HEK293 (cell line): Measurements from ENCODE around the gene MSRB3.

Experiments used
- TF ChIP-seq, protein P1 (sequence below): fragments of 450-650 bp; formaldehyde crosslinking; IDR thresholded peaks from 2 replicates; pipeline ENCODE4 v1.5.1; 2016; ENCODE audit warnings: missing biosample characterization, missing genetic modification characterization
- TF ChIP-seq, protein P2 (sequence below): fragments of 450-650 bp; formaldehyde crosslinking; IDR thresholded peaks from 2 replicates; pipeline ENCODE4 v1.5.1; 2017; ENCODE audit warnings: missing biosample characterization, mild to moderate bottlenecking, missing genetic modification characterization, moderate library complexity

DNA sequence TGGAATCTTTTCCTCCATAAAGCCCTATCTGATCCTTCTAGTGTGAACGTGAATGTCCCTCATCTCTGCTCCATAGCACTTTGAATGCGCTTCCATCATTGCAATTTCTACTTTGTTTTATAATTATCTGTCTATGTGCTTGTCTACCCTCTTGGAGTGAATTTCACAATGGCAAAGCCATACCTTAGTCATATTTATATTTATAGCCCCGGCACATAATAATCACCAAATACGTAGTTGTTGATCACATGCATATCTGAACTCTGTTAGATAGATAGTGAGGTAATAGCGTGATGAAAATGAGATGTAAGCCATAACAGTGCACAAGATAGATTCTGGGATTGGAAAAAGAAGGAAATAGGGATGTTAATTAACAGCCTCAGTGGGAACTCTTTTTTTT is 55.2 kb downstream of the MSRB3 start:
- TF ChIP-seq, protein P1, sequence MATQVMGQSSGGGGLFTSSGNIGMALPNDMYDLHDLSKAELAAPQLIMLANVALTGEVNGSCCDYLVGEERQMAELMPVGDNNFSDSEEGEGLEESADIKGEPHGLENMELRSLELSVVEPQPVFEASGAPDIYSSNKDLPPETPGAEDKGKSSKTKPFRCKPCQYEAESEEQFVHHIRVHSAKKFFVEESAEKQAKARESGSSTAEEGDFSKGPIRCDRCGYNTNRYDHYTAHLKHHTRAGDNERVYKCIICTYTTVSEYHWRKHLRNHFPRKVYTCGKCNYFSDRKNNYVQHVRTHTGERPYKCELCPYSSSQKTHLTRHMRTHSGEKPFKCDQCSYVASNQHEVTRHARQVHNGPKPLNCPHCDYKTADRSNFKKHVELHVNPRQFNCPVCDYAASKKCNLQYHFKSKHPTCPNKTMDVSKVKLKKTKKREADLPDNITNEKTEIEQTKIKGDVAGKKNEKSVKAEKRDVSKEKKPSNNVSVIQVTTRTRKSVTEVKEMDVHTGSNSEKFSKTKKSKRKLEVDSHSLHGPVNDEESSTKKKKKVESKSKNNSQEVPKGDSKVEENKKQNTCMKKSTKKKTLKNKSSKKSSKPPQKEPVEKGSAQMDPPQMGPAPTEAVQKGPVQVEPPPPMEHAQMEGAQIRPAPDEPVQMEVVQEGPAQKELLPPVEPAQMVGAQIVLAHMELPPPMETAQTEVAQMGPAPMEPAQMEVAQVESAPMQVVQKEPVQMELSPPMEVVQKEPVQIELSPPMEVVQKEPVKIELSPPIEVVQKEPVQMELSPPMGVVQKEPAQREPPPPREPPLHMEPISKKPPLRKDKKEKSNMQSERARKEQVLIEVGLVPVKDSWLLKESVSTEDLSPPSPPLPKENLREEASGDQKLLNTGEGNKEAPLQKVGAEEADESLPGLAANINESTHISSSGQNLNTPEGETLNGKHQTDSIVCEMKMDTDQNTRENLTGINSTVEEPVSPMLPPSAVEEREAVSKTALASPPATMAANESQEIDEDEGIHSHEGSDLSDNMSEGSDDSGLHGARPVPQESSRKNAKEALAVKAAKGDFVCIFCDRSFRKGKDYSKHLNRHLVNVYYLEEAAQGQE (tag by site-specific recombination), result no peak
- TF ChIP-seq, protein P2, sequence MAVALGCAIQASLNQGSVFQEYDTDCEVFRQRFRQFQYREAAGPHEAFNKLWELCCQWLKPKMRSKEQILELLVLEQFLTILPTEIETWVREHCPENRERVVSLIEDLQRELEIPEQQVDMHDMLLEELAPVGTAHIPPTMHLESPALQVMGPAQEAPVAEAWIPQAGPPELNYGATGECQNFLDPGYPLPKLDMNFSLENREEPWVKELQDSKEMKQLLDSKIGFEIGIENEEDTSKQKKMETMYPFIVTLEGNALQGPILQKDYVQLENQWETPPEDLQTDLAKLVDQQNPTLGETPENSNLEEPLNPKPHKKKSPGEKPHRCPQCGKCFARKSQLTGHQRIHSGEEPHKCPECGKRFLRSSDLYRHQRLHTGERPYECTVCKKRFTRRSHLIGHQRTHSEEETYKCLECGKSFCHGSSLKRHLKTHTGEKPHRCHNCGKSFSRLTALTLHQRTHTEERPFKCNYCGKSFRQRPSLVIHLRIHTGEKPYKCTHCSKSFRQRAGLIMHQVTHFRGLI (tag by site-specific recombination), result no peak
